ENCODE data around the gene GSC.
"Not testable (repeated sequence)": the region's sequence is repeated elsewhere in the genome, so short reads cannot be mapped to it uniquely, and the experiment has no call there.

DNA sequence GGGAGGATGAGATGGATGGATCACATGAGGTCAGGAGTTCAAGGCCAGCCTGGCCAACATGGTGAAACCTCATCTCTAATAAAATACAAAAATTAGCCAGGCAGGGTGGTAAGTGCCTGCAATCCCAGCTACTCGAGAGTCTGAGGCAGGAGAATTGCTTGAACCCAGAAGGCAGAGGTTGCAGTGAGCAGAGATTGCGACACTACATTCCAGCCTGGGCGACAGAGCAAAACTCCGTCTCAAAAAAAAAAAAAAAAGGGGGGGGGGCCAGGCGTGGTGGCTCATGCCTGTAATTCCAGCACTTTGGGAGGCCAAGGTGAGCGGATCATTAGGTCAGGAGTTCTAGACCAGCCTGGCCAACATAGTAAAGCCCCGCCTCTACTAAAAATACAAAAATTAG, 22.8 kb downstream of the GSC start:
- TF ChIP-seq, protein P1, sequence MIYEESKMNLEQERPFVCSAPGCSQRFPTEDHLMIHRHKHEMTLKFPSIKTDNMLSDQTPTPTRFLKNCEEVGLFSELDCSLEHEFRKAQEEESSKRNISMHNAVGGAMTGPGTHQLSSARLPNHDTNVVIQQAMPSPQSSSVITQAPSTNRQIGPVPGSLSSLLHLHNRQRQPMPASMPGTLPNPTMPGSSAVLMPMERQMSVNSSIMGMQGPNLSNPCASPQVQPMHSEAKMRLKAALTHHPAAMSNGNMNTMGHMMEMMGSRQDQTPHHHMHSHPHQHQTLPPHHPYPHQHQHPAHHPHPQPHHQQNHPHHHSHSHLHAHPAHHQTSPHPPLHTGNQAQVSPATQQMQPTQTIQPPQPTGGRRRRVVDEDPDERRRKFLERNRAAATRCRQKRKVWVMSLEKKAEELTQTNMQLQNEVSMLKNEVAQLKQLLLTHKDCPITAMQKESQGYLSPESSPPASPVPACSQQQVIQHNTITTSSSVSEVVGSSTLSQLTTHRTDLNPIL (CRISPR knock-in tag; IDR thresholded peaks at IDR 0.05; ENCODE audit: low read depth), result not testable (repeated sequence)
- not testable (repeated sequence) for TF ChIP-seq GLIS3, SNAI2 (CRISPR knock-in tag; IDR thresholded peaks at IDR 0.05)

Measured in SK-N-SH treated with all-trans-retinoic acid at 6 μM for 48 hours (cell line).